Neural progenitor cell (in vitro differentiated cells): ENCODE data around the gene MMP11. TPM values are rescaled to one million over a fixed set of nuclear protein-coding genes. Genes with fewer than 3 reads are reported as not detected.

Experiments used
- DNase-seq: peaks from one replicate; pipeline ENCODE4 v3.0.0-alpha.2; 2016; ENCODE audit warnings: low spot score
- H2AFZ ChIP-seq: fragments of 200-600 bp; sonication (generic); replicated peaks from 2 replicates; pipeline ENCODE4 v1.6.1; 2016; ENCODE audit warnings: antibody characterized with exemption
- H3F3A ChIP-seq: fragments of 200-600 bp; sonication (generic); 2 replicates; pipeline ENCODE4 v1.6.1; 2016; ENCODE audit warnings: antibody characterized with exemption, low read depth
- H3K27ac ChIP-seq: fragments of 200-600 bp; sonication (generic); 2 replicates; pipeline ENCODE4 v1.5.1; 2016; ENCODE audit warnings: mild to moderate bottlenecking
- H3K27me3 ChIP-seq: fragments of 200-600 bp; sonication (generic); 2 replicates; pipeline ENCODE4 v1.6.1; 2016; ENCODE audit warnings: mild to moderate bottlenecking, moderate library complexity
- H3K36me3 ChIP-seq: fragments of 200-600 bp; sonication (generic); 2 replicates; pipeline ENCODE4 v1.5.1; 2016
- H3K4me1 ChIP-seq: fragments of 200-600 bp; sonication (generic); 2 replicates; pipeline ENCODE4 v1.6.1; 2016; ENCODE audit warnings: mixed run types
- H3K4me2 ChIP-seq: fragments of 200-600 bp; sonication (generic); 2 replicates; pipeline ENCODE4 v1.6.1; 2016
- H3K4me3 ChIP-seq: fragments of 200-600 bp; sonication (generic); 2 replicates; pipeline ENCODE4 v1.5.1; 2016
- H3K79me2 ChIP-seq: fragments of 200-600 bp; sonication (generic); 2 replicates; pipeline ENCODE4 v1.6.1; 2016; ENCODE audit warnings: low read depth
- H3K9ac ChIP-seq: fragments of 200-600 bp; sonication (generic); 2 replicates; pipeline ENCODE4 v1.6.1; 2016
- H3K9me3 ChIP-seq: fragments of 200-600 bp; sonication (generic); 2 replicates; pipeline ENCODE4 v1.5.1; 2016; ENCODE audit warnings: low read depth
- H4K20me1 ChIP-seq: fragments of 200-600 bp; sonication (generic); 2 replicates; pipeline ENCODE4 v1.6.1; 2016; ENCODE audit warnings: low read depth
- H3K27ac Mint-ChIP-seq: 3 replicates; pipeline ENCODE4 v1.8.0; 2021; ENCODE audit warnings: mixed read lengths
- H3K27me3 Mint-ChIP-seq: 2 replicates; pipeline ENCODE4 v1.8.0; 2022; ENCODE audit warnings: low read depth, mild to moderate bottlenecking, inconsistent platforms, moderate library complexity, mixed read lengths; ENCODE audit not compliant: insufficient read depth
- H3K36me3 Mint-ChIP-seq: 3 replicates; pipeline ENCODE4 v1.8.0; 2021; ENCODE audit warnings: mixed read lengths
- H3K4me1 Mint-ChIP-seq: 3 replicates; pipeline ENCODE4 v1.8.0; 2021; ENCODE audit warnings: mixed read lengths
- H3K4me3 Mint-ChIP-seq: 3 replicates; pipeline ENCODE4 v1.8.0; 2021; ENCODE audit warnings: mild to moderate bottlenecking, moderate library complexity, mixed read lengths
- H3K9me3 Mint-ChIP-seq: 3 replicates; pipeline ENCODE4 v1.8.0; 2020; ENCODE audit warnings: mixed read lengths
- EZH2 ChIP-seq: fragments of 200-600 bp; sonication (generic); IDR thresholded peaks from 2 replicates; pipeline ENCODE4 v1.6.1; 2017; ENCODE audit warnings: antibody characterized with exemption, mild to moderate bottlenecking, moderate library complexity
- EZH2phosphoT487 ChIP-seq: fragments of 200-600 bp; sonication (generic); IDR thresholded peaks from 2 replicates; pipeline ENCODE4 v1.6.1; 2017; ENCODE audit warnings: antibody characterized with exemption
- total RNA-seq: library from RNA; depleted of rRNA; stranded (reverse); fragments of >200 nt; gene quantifications from 2 replicates; pipeline ENCODE4 v1.2.3, GENCODE V29; 2015; ENCODE audit warnings: low replicate concordance
- TF ChIP-seq, protein P1 (sequence below): fragments of 200-600 bp; sonication (generic); IDR thresholded peaks from 2 replicates; pipeline ENCODE4 v1.5.1; 2017; ENCODE audit warnings: antibody characterized with exemption, mild to moderate bottlenecking

The MMP11 gene
- total RNA-seq, 1 donor from 2014 or later, result 4.1 TPM

DNA sequence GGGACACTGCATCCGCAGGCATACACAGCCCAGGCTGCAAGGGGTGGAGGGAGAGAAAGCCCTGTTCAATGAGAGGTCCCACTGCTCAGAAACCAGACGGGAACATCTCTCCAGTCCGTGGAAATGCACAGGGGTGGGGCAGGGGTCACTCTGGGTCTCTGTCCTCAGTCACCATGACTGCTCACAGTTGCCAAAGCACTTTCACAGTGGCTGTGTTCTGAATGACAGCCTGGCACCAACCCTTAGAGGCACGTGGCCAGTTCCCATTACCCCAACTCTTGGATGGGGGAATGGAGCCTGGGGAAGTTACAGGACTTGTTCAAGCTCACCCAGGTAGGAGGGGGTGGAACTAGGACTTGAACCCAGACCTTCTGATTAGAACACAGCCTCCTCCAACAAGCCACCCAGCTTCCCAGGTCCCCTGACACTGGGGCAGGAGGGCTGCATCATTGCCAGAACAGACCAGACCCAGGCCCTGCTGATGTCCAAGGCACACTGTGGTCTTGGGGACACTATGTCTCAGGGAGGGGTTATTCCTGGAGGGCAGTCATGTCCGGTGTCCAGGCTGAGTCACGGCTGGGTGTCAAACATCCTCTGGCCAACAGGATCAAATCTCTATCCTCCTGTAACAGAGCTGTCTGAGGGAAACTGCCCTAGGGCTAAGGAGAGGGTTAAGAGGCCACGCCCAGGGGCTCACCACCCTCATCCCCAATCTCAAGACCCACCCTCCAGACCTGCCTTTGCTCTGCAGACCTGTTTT is 30.0 kb upstream of the MMP11 start:
- Histone ChIP-seq H3K4me2 (no peak overlapping the region), H3K27ac (no peak overlapping the region), H3K9ac (no peak overlapping the region), H2AFZ (no peak overlapping the region), H3F3A (no peaks in the 10 kb centered on the region), H3K27me3 (no peaks in the 10 kb centered on the region), H3K79me2 (no peaks in the 10 kb centered on the region), H3K4me3 (no peak overlapping the region), H3K4me1 (no peaks in the 10 kb centered on the region), H3K36me3 (no peaks in the 10 kb centered on the region), H4K20me1 (no peaks in the 10 kb centered on the region), H3K9me3 (no peaks in the 10 kb centered on the region)
- TF ChIP-seq, protein P1, sequence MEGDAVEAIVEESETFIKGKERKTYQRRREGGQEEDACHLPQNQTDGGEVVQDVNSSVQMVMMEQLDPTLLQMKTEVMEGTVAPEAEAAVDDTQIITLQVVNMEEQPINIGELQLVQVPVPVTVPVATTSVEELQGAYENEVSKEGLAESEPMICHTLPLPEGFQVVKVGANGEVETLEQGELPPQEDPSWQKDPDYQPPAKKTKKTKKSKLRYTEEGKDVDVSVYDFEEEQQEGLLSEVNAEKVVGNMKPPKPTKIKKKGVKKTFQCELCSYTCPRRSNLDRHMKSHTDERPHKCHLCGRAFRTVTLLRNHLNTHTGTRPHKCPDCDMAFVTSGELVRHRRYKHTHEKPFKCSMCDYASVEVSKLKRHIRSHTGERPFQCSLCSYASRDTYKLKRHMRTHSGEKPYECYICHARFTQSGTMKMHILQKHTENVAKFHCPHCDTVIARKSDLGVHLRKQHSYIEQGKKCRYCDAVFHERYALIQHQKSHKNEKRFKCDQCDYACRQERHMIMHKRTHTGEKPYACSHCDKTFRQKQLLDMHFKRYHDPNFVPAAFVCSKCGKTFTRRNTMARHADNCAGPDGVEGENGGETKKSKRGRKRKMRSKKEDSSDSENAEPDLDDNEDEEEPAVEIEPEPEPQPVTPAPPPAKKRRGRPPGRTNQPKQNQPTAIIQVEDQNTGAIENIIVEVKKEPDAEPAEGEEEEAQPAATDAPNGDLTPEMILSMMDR, result no peak
- TF ChIP-seq EZH2 (no peak), EZH2phosphoT487 (no peak)
- Mint-ChIP-seq H3K4me1 (no peaks in the 10 kb centered on the region), H3K27ac (no peak overlapping the region), H3K9me3 (no peaks in the 10 kb centered on the region), H3K4me3 (no peak overlapping the region), H3K36me3 (peaks cover 30% of the 10 kb centered on the region), H3K27me3 (peaks cover 6% of the 10 kb centered on the region)
- DNase-seq, result no peak

DNA sequence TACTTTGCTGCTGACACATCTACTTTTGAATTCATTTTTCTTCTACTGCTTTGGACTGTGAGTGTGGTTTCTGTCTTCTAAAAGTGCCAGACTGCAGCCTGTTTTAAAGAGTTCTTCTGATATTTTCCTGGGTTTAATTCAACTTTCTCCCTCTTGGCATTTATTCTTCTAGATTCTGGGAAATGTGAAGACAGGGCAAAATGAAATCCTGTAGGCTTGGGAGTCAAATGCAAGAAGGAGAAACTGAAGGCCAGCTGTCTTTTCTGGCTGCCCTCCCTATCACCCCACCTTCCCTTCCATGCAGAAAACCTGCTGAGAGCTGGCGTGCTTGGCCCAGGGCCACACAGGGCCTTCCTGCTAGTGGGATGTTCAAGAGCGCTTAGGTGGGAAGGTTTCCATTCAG is 29.3 kb upstream of the MMP11 start:
- Histone ChIP-seq H3K4me2 (no peak overlapping the region), H3K79me2 (no peaks in the 10 kb centered on the region), H3K4me1 (no peaks in the 10 kb centered on the region), H3K27me3 (no peaks in the 10 kb centered on the region), H3K9me3 (no peaks in the 10 kb centered on the region), H2AFZ (no peak overlapping the region), H3K27ac (no peak overlapping the region), H3K4me3 (no peak overlapping the region), H4K20me1 (no peaks in the 10 kb centered on the region), H3K9ac (no peak overlapping the region), H3F3A (no peaks in the 10 kb centered on the region), H3K36me3 (no peaks in the 10 kb centered on the region)
- Mint-ChIP-seq H3K9me3 (no peaks in the 10 kb centered on the region), H3K4me3 (no peak overlapping the region), H3K27ac (no peak overlapping the region), H3K36me3 (peaks cover 30% of the 10 kb centered on the region), H3K4me1 (no peaks in the 10 kb centered on the region), H3K27me3 (peaks cover 6% of the 10 kb centered on the region)
- DNase-seq, result no peak
- TF ChIP-seq, protein P1, result no peak
- TF ChIP-seq EZH2 (no peak), EZH2phosphoT487 (no peak)

DNA sequence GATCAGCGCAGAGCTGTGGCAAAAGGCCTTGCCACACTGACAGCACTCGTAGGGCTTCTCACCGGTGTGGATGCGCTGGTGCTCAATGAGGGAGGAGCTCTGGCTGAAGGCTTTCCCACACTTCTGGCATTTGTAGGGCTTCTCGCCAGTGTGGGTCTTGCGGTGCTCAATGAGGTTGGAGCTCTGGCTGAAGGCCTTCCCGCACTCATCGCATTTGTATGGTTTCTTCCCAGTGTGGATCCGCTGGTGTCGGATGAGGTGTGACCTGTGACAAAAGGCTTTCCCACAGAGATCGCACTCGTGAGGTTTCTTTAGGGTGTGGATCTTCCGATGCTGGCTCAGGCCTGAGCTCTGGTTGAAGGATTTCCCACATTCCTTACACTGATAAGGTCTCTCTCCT is 28.6 kb upstream of the MMP11 start:
- no peak overlapping the region for H3K4me3 Mint-ChIP-seq
- H3K36me3 ChIP-seq, result no peaks in the 10 kb centered on the region
- H3K27ac Mint-ChIP-seq, result peak overlapping the region; percentile 2
- H3K36me3 Mint-ChIP-seq, result peaks cover 27% of the 10 kb centered on the region
- no peak for DNase-seq
- H3K9me3 ChIP-seq, result no peaks in the 10 kb centered on the region
- no peaks in the 10 kb centered on the region for H3K79me2 ChIP-seq
- H3K4me1 ChIP-seq, result no peaks in the 10 kb centered on the region
- peaks cover 6% of the 10 kb centered on the region for H3K27me3 Mint-ChIP-seq
- no peaks in the 10 kb centered on the region for H3K9me3 Mint-ChIP-seq
- no peak overlapping the region for H2AFZ ChIP-seq
- H3K4me3 ChIP-seq, result no peak overlapping the region
- H3K9ac ChIP-seq, result no peak overlapping the region
- H3K27me3 ChIP-seq, result no peaks in the 10 kb centered on the region
- H3K27ac ChIP-seq, result no peak overlapping the region
- H3F3A ChIP-seq, result no peaks in the 10 kb centered on the region
- H3K4me2 ChIP-seq, result no peak overlapping the region
- no peaks in the 10 kb centered on the region for H3K4me1 Mint-ChIP-seq
- no peak for TF ChIP-seq EZH2phosphoT487
- TF ChIP-seq, protein P1, result no peak
- no peak for TF ChIP-seq EZH2
- no peaks in the 10 kb centered on the region for H4K20me1 ChIP-seq
